NCI-H1694 treated with DMSO at 0.1 percent for 48 hours (cell line): ENCODE data around the gene EGR1.
"Not testable (repeated sequence)": the region's sequence is repeated elsewhere in the genome, so short reads cannot be mapped to it uniquely, and the experiment has no call there.

ENCODE experiments used
- DNase-seq: peaks from one replicate; lab custom pipeline; 2025; lab: John Stamatoyannopoulos, UW

The EGR1 gene

DNA sequence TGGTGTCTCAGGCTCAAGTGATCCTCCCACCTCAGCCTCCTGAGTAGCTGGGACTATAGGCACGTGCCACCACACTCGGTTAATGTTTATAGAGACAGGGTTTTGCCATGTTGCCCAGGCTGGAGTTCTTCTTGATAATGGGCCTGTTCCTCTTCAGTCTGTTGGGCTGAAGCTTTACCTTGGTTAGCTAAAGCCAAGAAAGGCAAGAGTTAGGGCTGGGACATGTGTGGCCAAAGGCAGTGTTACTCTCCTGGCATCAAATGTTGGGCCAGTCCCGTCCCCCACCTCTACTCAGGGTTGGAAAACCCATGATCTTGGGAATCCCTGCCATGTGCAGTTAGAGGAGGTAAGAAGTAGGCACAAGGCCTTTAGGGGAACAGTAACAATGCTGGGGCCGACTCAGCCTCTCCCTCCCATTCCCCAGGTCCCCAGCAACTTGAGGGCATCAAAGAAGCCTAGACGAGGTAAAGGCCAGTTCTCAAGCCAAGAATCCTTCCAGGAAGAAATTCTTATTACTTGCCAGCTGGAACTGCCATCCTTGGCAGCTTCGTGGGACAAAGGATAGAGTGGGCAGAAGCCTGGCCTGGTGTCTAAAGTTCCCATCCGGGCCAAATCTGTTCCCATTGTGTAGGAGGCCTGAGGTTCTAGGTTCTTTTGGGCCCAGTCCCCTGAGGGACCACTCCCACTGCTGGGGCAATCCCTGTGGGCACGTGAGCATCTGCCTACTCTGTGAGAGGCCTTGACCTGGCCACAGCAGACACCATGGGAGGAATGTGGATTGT is 4.5 kb downstream of the EGR1 start:
- DNase-seq: no peak

- no peak for DNase-seq
These were observed 5.2 kb downstream of the EGR1 start for GRCh38 chr5:138470322-138471051.

DNA sequence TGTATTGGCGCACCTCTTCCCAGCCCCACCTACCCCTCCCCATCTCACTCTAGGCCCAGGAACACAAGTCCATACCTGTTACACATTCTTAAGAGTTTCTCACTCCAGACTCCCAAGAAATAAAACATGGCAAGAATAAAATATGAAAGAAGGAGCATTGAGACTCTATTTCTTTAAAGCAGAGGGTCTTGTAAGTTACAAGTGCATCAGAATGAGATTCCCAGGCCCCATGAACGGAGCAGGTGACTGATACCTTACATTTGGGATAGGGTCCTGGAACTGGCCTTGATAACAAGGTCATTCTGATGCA is 5.7 kb downstream of the EGR1 start:
- no peak for DNase-seq

GRCh38 chr5:138472353-138472752 is 7.1 kb downstream of the EGR1 start:
- no peak for DNase-seq

DNA sequence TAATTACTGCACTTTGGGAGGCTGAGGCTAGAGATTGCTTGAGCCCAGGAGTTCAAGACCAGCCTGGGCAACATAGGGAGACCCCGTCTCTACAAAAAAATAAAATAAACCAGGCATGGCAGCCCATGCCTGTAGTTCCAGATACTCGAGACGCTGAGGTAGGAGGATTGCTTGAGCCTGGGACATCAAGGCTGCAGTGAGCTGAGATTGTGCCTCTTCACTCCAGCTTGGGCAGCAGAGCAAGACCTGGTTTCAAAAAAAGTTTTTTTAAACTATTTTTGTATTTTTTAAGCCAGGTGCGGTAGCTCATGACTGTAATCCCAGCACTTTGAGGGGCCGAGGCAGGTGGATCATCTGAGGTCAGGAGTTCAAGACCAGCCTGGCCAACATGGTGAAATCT is 7.9 kb downstream of the EGR1 start:
- DNase-seq: not testable (repeated sequence)

DNA sequence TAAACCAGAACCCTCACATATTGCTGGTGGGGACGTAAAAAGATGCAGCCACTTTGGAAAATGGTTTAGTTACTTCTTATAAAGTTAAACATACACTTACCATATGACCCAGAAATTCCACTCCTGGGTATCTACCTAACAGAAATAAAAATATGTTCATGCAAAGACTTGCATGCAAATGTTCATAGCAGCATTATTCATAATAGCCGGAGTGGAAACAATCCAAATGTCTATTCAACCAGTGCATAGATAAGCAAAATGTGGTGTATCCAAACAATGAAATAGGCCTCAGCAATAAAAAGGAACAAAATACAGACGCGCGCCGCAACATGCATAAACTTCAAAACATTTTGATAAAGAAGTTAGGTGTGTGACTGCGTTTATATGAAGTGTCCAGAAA is 11.6 kb downstream of the EGR1 start:
- DNase-seq: no peak

- DNase-seq: no peak
These were observed 17.4 kb downstream of the EGR1 start for GRCh38 chr5:138482638-138483037.

DNA sequence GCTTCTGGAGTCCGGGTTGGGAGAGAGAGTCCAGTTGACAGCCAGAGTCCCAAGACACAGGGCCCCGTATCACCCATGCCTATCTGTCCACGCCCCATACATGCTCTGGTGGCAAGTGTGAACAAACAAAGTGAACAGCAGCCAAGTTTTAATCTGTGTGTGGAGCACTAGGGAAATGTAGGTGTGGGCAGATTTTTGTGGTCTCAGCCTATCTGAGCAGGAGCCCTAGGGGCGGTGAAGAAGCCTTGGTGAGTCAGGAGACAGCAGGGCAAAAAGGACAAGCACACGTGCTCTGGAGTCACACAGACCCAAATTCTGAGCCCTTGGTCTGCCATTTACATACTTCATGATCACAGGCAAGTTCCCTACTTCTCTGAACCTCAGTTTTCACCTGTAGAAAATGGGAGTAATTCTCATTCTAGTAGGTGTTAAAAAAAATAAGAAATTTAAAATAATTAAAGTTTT is 23.2 kb downstream of the EGR1 start:
- no peak for DNase-seq

DNA sequence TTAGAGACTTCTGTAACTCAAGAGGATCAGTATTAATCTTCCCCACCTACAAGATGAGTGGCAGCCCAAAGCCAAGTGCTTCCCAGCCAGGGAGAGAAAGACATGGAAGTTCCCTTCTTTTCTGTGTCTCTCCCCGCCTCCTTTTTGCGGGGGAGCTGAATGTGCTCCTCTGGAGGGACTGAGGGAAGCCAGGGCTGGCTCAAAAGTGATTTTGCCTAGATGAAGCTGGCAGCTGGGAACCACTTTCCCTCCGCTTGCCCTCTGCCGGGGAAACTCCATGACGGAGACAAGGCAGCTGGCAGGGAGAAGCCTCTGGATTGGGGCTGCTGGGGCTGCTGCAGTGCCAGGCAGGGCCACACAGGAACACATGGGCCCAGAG is 24.4 kb downstream of the EGR1 start:
- peak; percentile 31 for DNase-seq

DNA sequence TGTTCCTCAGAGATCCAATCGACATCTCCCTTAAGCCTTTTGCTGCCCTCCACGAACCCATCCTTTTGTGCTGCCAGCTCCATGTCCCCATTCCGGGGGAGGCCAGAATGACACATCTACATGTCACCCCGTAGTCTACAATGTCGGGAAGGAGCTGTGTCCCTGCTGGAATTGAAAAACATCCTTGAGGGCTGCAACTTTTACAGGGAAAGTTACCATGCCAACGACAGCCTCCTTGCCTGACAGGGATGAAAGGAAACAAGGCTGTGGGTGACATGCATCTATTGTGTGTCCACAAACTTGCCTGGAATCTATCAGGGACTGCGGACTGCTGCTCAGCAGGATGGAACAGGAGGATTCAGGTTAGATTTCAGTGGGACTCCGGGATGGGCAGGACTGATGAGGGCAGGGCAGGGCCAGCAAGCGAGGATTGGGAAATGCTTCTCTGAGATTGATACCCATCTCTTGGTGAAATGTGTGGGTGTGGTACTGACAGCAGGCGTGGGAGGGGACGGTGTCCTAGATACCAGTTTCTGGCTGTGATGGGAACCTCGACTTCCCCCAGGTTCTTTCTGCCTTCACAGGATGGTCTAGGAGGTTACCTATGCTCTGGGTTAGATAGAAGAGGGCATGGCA is 25.5 kb downstream of the EGR1 start:
- DNase-seq: no peak

DNA sequence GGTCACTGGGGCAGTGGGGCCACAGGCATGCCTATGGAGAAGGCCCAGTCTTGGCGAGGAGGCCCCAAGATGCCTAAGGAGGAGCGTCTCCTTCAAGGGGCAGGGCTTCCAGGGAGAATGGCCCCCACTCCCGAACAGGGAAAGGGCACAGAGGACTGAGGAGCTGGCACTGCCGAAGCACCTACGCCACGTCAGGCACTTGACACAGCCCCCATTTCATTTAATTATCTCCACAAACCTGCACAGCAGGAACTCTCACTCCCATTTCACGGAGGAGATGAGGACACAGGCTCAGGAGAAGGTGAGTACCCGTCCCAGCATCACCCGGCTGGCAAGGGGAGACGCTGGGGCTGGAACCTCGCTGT is 26.0 kb downstream of the EGR1 start:
- DNase-seq: no peak

GRCh38 chr5:138491669-138492559 is 26.6 kb downstream of the EGR1 start:
- DNase-seq: peak; percentile 63

DNA sequence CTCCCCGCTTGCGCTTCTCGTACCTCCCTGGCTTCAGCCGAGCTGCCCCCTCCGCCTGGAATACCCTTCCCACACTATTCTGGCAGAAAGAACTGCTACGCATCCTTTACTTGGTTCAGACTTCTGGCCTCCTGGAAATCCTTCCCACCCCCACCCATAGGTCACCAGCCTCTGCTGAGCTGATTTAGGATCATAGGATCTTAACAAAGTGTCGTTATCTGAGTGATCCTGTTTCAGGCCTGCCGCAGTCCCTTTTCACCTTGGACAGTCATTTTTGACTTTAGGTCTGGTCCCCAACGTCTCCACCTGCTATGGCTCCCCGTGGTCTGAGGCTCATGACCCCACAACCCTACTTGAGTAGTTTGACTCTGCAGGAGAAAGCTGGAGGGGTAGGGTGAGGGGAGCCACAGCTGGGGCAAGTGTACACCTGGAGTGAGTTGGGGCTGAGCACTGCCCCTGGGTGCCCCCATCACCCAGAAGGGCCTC is 27.3 kb downstream of the EGR1 start:
- DNase-seq: no peak

DNA sequence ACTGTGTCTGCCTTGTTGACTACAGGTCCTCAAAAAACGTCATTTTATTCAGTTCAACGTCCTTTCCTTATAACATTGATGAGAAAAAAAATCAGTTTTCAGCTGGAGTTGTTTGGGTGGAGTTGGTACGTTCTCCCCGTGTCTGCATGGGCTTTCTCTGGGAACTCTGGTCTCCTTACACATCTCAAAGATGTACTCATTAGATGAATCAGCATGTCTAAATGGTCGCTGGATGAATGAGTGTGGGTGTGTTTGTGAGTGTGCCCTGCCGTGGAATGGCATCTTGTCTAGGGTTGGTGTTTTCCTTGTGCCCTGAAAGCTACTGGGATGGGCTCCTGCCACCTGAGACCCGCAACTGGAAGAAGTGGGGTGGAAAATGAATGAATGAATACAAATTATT is 30.1 kb downstream of the EGR1 start:
- no peak for DNase-seq

DNA sequence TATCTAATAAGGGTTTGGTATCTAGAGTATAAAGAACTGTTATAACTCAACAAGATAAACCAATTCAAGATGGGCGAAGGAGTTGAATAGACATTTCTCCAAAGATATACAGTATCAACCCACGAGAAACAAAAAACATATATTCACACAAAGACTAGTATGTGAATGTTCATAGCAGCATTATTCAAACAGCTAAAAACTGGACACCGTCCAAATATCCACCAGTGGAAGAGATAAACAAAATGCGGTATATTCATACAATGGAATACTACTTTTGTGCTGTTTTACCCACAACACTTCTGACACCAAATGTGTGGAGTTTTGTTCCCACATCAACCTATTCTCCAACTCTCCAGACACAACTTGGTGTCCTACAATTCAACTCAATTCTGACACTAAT is 33.1 kb downstream of the EGR1 start:
- no peak for DNase-seq

GRCh38 chr5:138502121-138502520 is 36.8 kb downstream of the EGR1 start:
- no peak for DNase-seq

DNA sequence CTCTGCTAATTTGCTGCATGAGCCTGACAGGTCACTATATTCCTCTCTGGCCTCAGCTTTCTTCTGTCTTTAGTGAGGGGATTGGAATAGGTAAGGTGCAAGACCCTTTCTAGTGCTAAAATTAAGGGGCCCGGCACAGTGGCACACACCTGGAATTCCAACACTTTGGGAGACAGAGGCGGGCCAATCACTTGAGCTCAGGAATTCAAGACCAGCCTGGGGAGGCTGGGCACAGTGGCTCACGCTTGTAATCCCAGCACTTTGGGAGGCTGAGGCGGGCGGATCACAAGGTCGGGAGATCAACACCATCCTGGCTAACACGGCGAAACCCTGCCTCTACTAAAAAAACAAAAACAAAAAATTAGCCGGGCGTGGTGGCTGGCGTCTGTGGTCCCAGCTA is 37.2 kb downstream of the EGR1 start:
- no peak for DNase-seq

DNA sequence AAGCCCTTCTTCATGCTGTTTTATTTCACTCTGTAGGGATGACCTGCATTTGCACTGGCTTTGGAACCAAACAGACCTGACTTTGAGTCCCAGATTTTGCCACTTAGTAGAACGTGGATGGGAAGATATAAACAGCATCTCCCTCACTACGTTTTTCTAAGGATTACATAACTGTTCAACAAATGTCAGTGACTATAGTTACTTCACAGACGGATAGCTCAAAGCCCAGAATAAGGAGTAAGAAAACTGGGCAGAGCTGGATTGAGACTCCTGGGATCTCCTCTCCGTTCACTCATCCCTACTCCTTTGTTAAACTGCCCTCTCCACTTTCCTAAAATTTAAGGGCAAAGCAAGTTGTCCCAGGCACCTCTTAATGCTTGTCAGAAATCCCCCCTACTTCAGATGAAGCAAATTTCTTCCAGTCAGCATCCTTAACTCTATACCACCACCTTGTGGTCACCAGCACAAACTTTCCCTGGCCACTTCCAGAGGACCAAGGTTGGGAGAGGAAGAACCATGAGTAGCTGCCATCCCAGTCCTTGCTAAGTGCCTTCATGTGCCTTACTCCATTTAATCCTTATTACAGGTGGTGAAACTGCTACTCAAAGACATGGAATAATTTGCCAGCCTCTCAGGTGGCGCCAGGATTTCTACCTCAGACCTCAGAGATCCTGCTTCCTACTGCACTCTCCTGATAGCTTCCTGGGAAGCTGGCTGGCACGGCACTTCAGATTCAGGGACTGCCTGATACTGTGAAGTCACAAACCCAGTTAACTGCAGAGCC is 38.4 kb downstream of the EGR1 start:
- peak; percentile 62 for DNase-seq

DNA sequence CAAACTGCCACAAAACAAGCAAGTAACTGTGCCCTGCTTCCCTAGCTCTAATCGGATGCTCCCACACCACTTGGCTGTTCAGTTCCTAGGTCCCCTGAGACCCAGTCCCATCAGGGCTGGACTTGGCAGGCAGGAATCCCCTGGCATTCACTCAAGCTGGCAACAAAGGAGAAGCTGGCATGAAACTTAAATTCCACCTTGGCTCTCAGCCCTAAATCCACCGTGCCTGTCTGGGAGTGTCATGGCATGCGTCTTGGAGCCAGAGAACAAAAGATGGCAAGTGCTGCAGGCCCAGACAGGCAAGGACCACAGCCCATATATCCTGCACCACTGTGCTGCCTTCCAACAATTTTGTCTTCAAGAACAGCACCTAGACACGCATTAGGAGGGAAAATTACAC is 39.5 kb downstream of the EGR1 start:
- DNase-seq: peak; percentile 57

DNA sequence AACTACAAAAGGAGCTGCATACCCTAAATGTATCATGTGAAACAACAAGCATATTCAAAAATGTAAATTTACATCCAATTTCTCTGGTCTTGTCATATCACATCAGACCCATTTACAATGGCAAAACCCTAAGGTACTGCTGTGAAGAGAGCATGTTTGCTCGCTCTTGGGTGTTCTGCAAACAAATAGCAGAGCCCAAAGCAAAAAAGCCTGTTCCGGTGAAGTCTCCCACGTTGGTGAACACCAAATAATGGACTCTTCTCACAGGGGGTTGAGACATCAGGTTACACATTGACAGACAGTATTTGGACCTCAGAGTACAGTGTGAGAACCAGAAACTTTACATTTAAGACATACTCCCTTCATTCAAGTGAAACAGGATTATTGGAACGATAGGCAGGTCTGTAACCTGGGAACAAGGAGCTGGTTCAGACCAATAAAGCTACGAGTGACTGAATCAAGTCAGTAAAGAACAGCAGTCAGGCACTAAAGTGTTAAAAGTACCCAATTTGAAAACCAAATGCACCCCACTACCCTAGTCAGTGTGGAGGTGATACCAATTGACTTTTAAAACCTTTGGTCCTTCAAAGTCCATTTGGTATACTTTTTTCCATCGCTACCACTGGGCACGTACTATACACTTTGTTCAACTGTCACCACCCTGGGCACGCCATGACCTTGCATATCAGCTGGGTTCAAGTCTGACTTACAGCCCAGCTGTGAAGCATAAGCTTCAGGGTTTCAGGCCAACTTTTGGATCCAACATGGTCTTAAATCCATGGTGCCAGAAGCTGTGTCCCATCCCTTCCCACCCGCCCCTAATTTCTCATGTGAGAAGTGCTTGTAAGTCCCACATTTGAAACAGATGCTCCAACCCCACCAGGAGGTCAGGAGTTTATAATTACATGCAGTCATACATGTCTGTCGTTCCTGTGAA is 41.4 kb downstream of the EGR1 start:
- no peak for DNase-seq
